HCT116 (cell line): ENCODE measurements around the gene TMEM132A. TPM values are rescaled to one million over a fixed set of nuclear protein-coding genes. Genes with fewer than 3 reads are reported as not detected.

Experiments used
- ATAC-seq: fragments of 200-7000 bp; cut with Tn5 transposase; 2 replicates; pipeline ENCODE4 v1.9.1; 2020; ENCODE audit warnings: mild to moderate bottlenecking, moderate library complexity
- BruUV-seq: library from RNA; stranded (reverse); fragments of 400-500 nt; replicated peaks from 2 replicates; lab custom pipeline; 2021; lab: Mats Ljungman, UMichigan
- CTCF ChIA-PET: fragments of 300-600 bp; sonication (Branson Sonifier 250); formaldehyde crosslinking; loops from one replicate; lab custom pipeline; 2021; ENCODE audit warnings: antibody characterized with exemption; lab: Charles Lee
- POLR2A ChIA-PET: fragments of 300-600, 350-600 bp; sonication (Branson Sonifier 250); formaldehyde crosslinking; loops from one replicate; lab custom pipeline; 2021; ENCODE audit warnings: antibody characterized with exemption; lab: Charles Lee
- RAD21 ChIA-PET, 2 experiments: fragments of 300-600 bp; sonication (Branson Sonifier 250); formaldehyde crosslinking; loops; one replicate each; lab custom pipeline; 2023; ENCODE audit warnings: low total read pairs in 2 of 2; ENCODE audit not compliant: uncharacterized antibody in 2 of 2, unreplicated experiment in 2 of 2, low non-redundant PET in 1 of 2; lab: Charles Lee
- DNase-seq: peaks from one replicate; pipeline ENCODE4 v3.0.0-alpha.2; 2010; ENCODE audit warnings: low read depth, low spot score
- H2AFZ ChIP-seq: fragments of 200-600 bp; shearing (Covaris generic), sonication (generic); 2 replicates; pipeline ENCODE4 v1.6.1; 2017; ENCODE audit warnings: low read depth, mixed run types, mixed read lengths, antibody characterized with exemption, low read length; ENCODE audit not compliant: poor library complexity, severe bottlenecking
- H3K27ac ChIP-seq: 2 replicates; pipeline ENCODE4 v1.5.1; 2012; ENCODE audit warnings: low read depth, low read length
- H3K27me3 ChIP-seq: fragments of 200-600 bp; sonication (generic); 2 replicates; pipeline ENCODE4 v1.6.1; 2016; ENCODE audit warnings: mixed run types, low read length, mixed read lengths; ENCODE audit not compliant: insufficient read depth
- H3K36me3 ChIP-seq, 2 experiments: fragments of 200-500 bp in 1 of 2; fragments of 200-600 bp in 1 of 2; sonication (Bioruptor generic) in 1 of 2; sonication (generic) in 1 of 2; 2 replicates each; pipeline versions ENCODE4 v1.5.1 to v1.6.1; 2014 to 2016; ENCODE audit warnings: low read length in 2 of 2, inconsistent platforms in 1 of 2, mixed read lengths in 1 of 2, mixed run types in 1 of 2; ENCODE audit not compliant: insufficient read depth in 2 of 2, control insufficient read depth in 1 of 2
- H3K4me1 ChIP-seq, 2 experiments: fragments of 200-600 bp in 1 of 2; sonication (generic) in 1 of 2; 2 replicates each; pipeline versions ENCODE4 v1.5.1 to v1.6.1; 2012 to 2017; ENCODE audit warnings: low read length in 2 of 2, inconsistent platforms in 1 of 2, mild to moderate bottlenecking in 1 of 2, mixed read lengths in 1 of 2, mixed run types in 1 of 2, moderate library complexity in 1 of 2; ENCODE audit not compliant: insufficient read depth in 2 of 2, control insufficient read depth in 1 of 2
- H3K4me2 ChIP-seq: fragments of 200-600 bp; sonication (generic); 2 replicates; pipeline ENCODE4 v1.6.1; 2017; ENCODE audit warnings: mixed run types, low read length, mixed read lengths
- H3K4me3 ChIP-seq, 2 experiments: fragments of 200-600 bp in 1 of 2; sonication (generic) in 1 of 2; replicated peaks in 1 of 2; 2 replicates each; pipeline ENCODE4 v1.5.1; 2011 to 2016; ENCODE audit warnings: low read length in 2 of 2, control low read depth in 1 of 2, low read depth in 1 of 2, mild to moderate bottlenecking in 1 of 2, mixed read lengths in 1 of 2, mixed run types in 1 of 2
- H3K79me2 ChIP-seq: fragments of 200-600 bp; sonication (generic); 2 replicates; pipeline ENCODE4 v1.6.1; 2017; ENCODE audit warnings: mild to moderate bottlenecking, mixed run types, low read length, moderate library complexity, mixed read lengths; ENCODE audit not compliant: insufficient read depth
- H3K9ac ChIP-seq: fragments of 200-600 bp; sonication (generic); 2 replicates; pipeline ENCODE4 v1.6.1; 2016; ENCODE audit warnings: low read length, mixed read lengths
- H3K9me2 ChIP-seq: fragments of 200-600 bp; sonication (generic), shearing (Covaris generic); 2 replicates; pipeline ENCODE4 v1.6.1; 2017; ENCODE audit warnings: mixed run types, mild to moderate bottlenecking, moderate library complexity; ENCODE audit not compliant: insufficient read depth
- H3K9me3 ChIP-seq, 2 experiments: fragments of 200-500 bp in 1 of 2; fragments of 200-600 bp in 1 of 2; sonication (Bioruptor generic) in 1 of 2; sonication (generic) in 1 of 2; 2 replicates each; pipeline ENCODE4 v1.6.1; 2014 to 2017; ENCODE audit warnings: low read length in 2 of 2, mixed read lengths in 2 of 2, inconsistent platforms in 1 of 2, low read depth in 1 of 2, mild to moderate bottlenecking in 1 of 2, mixed run types in 1 of 2, moderate library complexity in 1 of 2; ENCODE audit not compliant: control insufficient read depth in 1 of 2, insufficient read depth in 1 of 2
- H4K20me1 ChIP-seq: fragments of 200-600 bp; sonication (generic), shearing (Covaris generic); 2 replicates; pipeline ENCODE4 v1.6.1; 2017; ENCODE audit warnings: mixed run types, mild to moderate bottlenecking, moderate library complexity; ENCODE audit not compliant: insufficient read depth
- CBX3 ChIP-seq: IDR thresholded peaks from 2 replicates; pipeline ENCODE4 v1.6.1; 2012; ENCODE audit warnings: low read depth
- ELF1 ChIP-seq: IDR thresholded peaks from 2 replicates; pipeline ENCODE4 v1.6.1; 2012; ENCODE audit warnings: low read depth, borderline replicate concordance
- EZH2 ChIP-seq: fragments of 200-600 bp; sonication (generic); IDR thresholded peaks from 2 replicates; pipeline ENCODE4 v1.6.1; 2017; ENCODE audit warnings: antibody characterized with exemption, mixed run types
- EZH2phosphoT487 ChIP-seq: fragments of 200-600 bp; IDR thresholded peaks from 2 replicates; pipeline ENCODE4 v1.6.1; 2018; ENCODE audit warnings: antibody characterized with exemption, borderline replicate concordance
- FOSL1 ChIP-seq: IDR thresholded peaks from 2 replicates; pipeline ENCODE4 v1.6.1; 2012; ENCODE audit warnings: low read depth
- POLR2AphosphoS5 ChIP-seq: IDR thresholded peaks from 2 replicates; pipeline ENCODE4 v1.6.1; 2011; ENCODE audit warnings: mild to moderate bottlenecking, low read depth, low read length, moderate library complexity
- RAD21 ChIP-seq: IDR thresholded peaks from 2 replicates; pipeline ENCODE4 v1.6.1; 2012; ENCODE audit warnings: low read depth, mild to moderate bottlenecking
- SIN3A ChIP-seq: IDR thresholded peaks from 2 replicates; pipeline ENCODE4 v1.6.1; 2012; ENCODE audit warnings: low read depth
- SP1 ChIP-seq: IDR thresholded peaks from 2 replicates; pipeline ENCODE4 v1.6.1; 2012; ENCODE audit warnings: low read depth
- YY1 ChIP-seq: IDR thresholded peaks from 2 replicates; pipeline ENCODE4 v1.6.1; 2011; ENCODE audit warnings: low read length, low read depth, moderate library complexity, mild to moderate bottlenecking; ENCODE audit not compliant: insufficient replicate concordance; ENCODE audit errors: extremely low read depth
- ZFX ChIP-seq: fragments of 450-650 bp; IDR thresholded peaks from 2 replicates; pipeline ENCODE4 v1.6.1; 2017
- ZNF274 ChIP-seq: fragments of 200-500 bp; sonication (Bioruptor generic); IDR thresholded peaks from 2 replicates; pipeline ENCODE4 v1.6.1; 2014; ENCODE audit warnings: mild to moderate bottlenecking, low read depth, low read length, inconsistent platforms
- intact Hi-C: fragments of 100-400 bp; cut with micrococcal nuclease; formaldehyde crosslinking; loops from 2 replicates; pipeline ENCODE4 v1.10.0; 2022
- total RNA-seq: library from RNA; stranded (reverse); gene quantifications from one replicate; pipeline ENCODE4 v1.2.1, GENCODE V29; 2021; ENCODE audit not compliant: unreplicated experiment
- TF ChIP-seq, protein P1 (sequence below), 3 experiments: fragments of 200-600 bp in 1 of 3; sonication (generic) in 1 of 3; IDR thresholded peaks in 2 of 3; conservative IDR thresholded peaks in 1 of 3; 2 replicates each; pipeline ENCODE4 v1.5.1; 2012 to 2017; ENCODE audit warnings: low read depth in 2 of 3, low read length in 2 of 3, antibody characterized with exemption in 1 of 3, borderline replicate concordance in 1 of 3, control low read depth in 1 of 3, mild to moderate bottlenecking in 1 of 3, mixed read lengths in 1 of 3, mixed run types in 1 of 3, moderate library complexity in 1 of 3; ENCODE audit not compliant: insufficient read depth in 1 of 3
- TF ChIP-seq, protein P2 (sequence below): IDR thresholded peaks from 2 replicates; pipeline ENCODE4 v1.6.1; 2012; ENCODE audit warnings: low read depth
- TF ChIP-seq, protein P3 (sequence below): IDR thresholded peaks from 2 replicates; pipeline ENCODE4 v1.6.1; 2012

TMEM132A gene
- total RNA-seq, 1 experiment from 2014 or later = 120 TPM

DNA sequence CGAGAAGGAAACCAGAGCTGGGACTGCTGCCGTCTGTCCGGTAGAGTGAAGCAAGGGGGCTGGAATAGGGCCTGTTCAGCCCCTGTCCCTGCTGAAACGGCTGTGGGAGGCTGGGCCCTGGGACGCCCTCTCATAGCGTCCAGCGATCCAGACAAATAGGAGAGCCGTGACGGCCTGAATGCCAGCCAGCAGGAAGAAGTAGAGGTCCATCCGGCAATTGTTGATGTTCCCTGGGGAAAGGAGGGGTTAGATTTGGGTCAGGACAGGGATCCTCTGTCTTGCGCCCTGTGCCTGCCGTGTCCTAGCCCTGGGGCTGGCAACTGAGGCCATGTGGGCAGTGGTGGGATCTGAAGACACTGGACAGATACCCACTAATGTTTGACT lies 12.9 kb downstream of the TMEM132A start:
- Histone ChIP-seq H3K27ac (no peak overlapping the region), H3K9me2 (no peaks in the 10 kb centered on the region), H2AFZ (no peak overlapping the region), H3K9me3 (no peaks in the 10 kb centered on the region), H3K4me3 (no peak overlapping the region), H3K9ac (no peak overlapping the region), H3K36me3 (peaks cover 0 to 3% of the 10 kb centered on the region in 2 experiments; a peak in 2 of 4 replicates), H3K4me2 (no peak overlapping the region), H4K20me1 (no peaks in the 10 kb centered on the region), H3K27me3 (0 out of 2 replicates have a peak, but pooled peaks cover 11% of the 10 kb centered on the region), H3K79me2 (no peaks in the 10 kb centered on the region), H3K4me1 (no peaks in the 10 kb centered on the region)
- BruUV-seq = no TSS peak
- intact Hi-C loops = no loop called here
- RAD21 ChIA-PET = no interaction called here
- TF ChIP-seq EZH2phosphoT487 (no peak), SP1 (no peak), ZNF274 (no peak), FOSL1 (no peak)
- TF ChIP-seq, protein P1, sequence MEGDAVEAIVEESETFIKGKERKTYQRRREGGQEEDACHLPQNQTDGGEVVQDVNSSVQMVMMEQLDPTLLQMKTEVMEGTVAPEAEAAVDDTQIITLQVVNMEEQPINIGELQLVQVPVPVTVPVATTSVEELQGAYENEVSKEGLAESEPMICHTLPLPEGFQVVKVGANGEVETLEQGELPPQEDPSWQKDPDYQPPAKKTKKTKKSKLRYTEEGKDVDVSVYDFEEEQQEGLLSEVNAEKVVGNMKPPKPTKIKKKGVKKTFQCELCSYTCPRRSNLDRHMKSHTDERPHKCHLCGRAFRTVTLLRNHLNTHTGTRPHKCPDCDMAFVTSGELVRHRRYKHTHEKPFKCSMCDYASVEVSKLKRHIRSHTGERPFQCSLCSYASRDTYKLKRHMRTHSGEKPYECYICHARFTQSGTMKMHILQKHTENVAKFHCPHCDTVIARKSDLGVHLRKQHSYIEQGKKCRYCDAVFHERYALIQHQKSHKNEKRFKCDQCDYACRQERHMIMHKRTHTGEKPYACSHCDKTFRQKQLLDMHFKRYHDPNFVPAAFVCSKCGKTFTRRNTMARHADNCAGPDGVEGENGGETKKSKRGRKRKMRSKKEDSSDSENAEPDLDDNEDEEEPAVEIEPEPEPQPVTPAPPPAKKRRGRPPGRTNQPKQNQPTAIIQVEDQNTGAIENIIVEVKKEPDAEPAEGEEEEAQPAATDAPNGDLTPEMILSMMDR (IDR thresholded peaks at IDR 0.05 in 2 of 3, conservative IDR thresholded peaks at IDR 0.05 in 1 of 3; ENCODE audit: borderline replicate concordance in 1 of 3, insufficient read depth in 1 of 3, low read depth in 2 of 3, low read length in 2 of 3) = no peak
- CTCF ChIA-PET = no interaction called here
- ATAC-seq (no peak), DNase-seq (no peak)
- POLR2A ChIA-PET = no interaction called here

DNA sequence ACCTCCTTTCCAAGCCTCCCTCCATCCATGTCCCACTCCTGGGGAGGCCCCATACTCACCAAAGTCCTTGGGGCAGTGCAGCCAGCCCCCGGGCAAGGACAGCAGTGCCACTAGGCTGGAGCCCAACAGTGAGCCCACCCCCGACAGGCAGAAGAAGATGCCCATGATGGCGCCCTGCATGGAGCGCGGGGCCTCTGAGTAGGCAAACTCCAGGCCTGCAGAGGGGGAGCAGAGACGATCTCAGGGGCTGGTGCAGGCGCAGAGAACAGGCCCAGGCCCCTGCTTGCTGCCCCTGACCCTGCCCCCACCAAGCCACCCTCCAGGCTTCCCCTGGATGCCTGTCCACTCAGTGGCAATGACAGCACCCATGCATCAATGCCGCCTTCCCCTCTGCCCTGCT lies 13.6 kb downstream of the TMEM132A start:
- Histone ChIP-seq H3K27ac (no peak overlapping the region), H3K4me3 (no peak overlapping the region), H3K4me2 (no peak overlapping the region), H3K9me3 (no peaks in the 10 kb centered on the region), H4K20me1 (no peaks in the 10 kb centered on the region), H3K27me3 (0 out of 2 replicates have a peak, but pooled peaks cover 11% of the 10 kb centered on the region), H3K9ac (no peak overlapping the region), H3K36me3 (no peaks in the 10 kb centered on the region; a peak in 2 of 4 replicates), H2AFZ (no peak overlapping the region), H3K9me2 (no peaks in the 10 kb centered on the region), H3K4me1 (no peaks in the 10 kb centered on the region), H3K79me2 (no peaks in the 10 kb centered on the region)
- DNase-seq (no peak), ATAC-seq (no peak)
- CTCF ChIA-PET = no interaction called here
- BruUV-seq = no TSS peak
- POLR2A ChIA-PET = no interaction called here
- RAD21 ChIA-PET = no interaction called here
- intact Hi-C loops = no loop called here
- TF ChIP-seq POLR2AphosphoS5 (no peak), ZFX (no peak), SIN3A (no peak), RAD21 (no peak), SP1 (no peak), EZH2 (no peak), ELF1 (no peak), YY1 (no peak), CBX3 (no peak)
- TF ChIP-seq, protein P2, sequence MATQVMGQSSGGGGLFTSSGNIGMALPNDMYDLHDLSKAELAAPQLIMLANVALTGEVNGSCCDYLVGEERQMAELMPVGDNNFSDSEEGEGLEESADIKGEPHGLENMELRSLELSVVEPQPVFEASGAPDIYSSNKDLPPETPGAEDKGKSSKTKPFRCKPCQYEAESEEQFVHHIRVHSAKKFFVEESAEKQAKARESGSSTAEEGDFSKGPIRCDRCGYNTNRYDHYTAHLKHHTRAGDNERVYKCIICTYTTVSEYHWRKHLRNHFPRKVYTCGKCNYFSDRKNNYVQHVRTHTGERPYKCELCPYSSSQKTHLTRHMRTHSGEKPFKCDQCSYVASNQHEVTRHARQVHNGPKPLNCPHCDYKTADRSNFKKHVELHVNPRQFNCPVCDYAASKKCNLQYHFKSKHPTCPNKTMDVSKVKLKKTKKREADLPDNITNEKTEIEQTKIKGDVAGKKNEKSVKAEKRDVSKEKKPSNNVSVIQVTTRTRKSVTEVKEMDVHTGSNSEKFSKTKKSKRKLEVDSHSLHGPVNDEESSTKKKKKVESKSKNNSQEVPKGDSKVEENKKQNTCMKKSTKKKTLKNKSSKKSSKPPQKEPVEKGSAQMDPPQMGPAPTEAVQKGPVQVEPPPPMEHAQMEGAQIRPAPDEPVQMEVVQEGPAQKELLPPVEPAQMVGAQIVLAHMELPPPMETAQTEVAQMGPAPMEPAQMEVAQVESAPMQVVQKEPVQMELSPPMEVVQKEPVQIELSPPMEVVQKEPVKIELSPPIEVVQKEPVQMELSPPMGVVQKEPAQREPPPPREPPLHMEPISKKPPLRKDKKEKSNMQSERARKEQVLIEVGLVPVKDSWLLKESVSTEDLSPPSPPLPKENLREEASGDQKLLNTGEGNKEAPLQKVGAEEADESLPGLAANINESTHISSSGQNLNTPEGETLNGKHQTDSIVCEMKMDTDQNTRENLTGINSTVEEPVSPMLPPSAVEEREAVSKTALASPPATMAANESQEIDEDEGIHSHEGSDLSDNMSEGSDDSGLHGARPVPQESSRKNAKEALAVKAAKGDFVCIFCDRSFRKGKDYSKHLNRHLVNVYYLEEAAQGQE = no peak
- TF ChIP-seq, protein P3, sequence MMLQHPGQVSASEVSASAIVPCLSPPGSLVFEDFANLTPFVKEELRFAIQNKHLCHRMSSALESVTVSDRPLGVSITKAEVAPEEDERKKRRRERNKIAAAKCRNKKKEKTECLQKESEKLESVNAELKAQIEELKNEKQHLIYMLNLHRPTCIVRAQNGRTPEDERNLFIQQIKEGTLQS = no peak
